Neutrophil (primary cell): ENCODE data around the gene PAXIP1.

ENCODE experiments used
- H3K27ac ChIP-seq: fragments of 200-600 bp; sonication (generic); 2 replicates; pipeline ENCODE4 v1.5.1; 2016; ENCODE audit warnings: mild to moderate bottlenecking, moderate library complexity
- H3K27me3 ChIP-seq: fragments of 200-600 bp; sonication (generic); 2 replicates; pipeline ENCODE4 v1.6.0; 2016; ENCODE audit warnings: mild to moderate bottlenecking
- H3K36me3 ChIP-seq: fragments of 200-600 bp; sonication (generic); 2 replicates; pipeline ENCODE4 v1.5.1; 2017
- H3K4me1 ChIP-seq, 2 experiments: fragments of 200-600 bp in 1 of 2; sonication (generic) in 1 of 2; 1 replicate in 1 of 2; 2 replicates in 1 of 2; pipeline versions ENCODE4 v1.5.1 to v1.6.1; 2013 to 2016; ENCODE audit warnings: low read depth in 1 of 2, low read length in 1 of 2, mild to moderate bottlenecking in 1 of 2, moderate library complexity in 1 of 2; ENCODE audit not compliant: control insufficient read depth in 1 of 2, insufficient read depth in 1 of 2
- H3K4me3 ChIP-seq, 2 experiments: fragments of 200-600 bp in 1 of 2; sonication (generic) in 1 of 2; 1 replicate in 1 of 2; 2 replicates in 1 of 2; pipeline ENCODE4 v1.5.1; 2013 to 2016; ENCODE audit warnings: low read depth in 1 of 2, low read length in 1 of 2, mild to moderate bottlenecking in 1 of 2, moderate library complexity in 1 of 2
- H3K9me3 ChIP-seq: fragments of 200-600 bp; sonication (generic); 2 replicates; pipeline ENCODE4 v1.5.1; 2016
- CTCF ChIP-seq: fragments of 200-600 bp; sonication (generic); IDR thresholded peaks from 2 replicates; pipeline ENCODE4 v1.5.1; 2016; ENCODE audit warnings: antibody characterized with exemption

PAXIP1 gene

GRCh38 chr7:154978017-154978416 is 24.9 kb downstream of the PAXIP1 start:
- H3K4me1 ChIP-seq: peaks cover 13 to 14% of the 10 kb centered on the region in 2 experiments
- no peak for TF ChIP-seq CTCF
- no peak overlapping the region for H3K27ac ChIP-seq
- peaks cover 5% of the 10 kb centered on the region for H3K36me3 ChIP-seq
- H3K9me3 ChIP-seq: no peaks in the 10 kb centered on the region
- H3K4me3 ChIP-seq: no peak overlapping the region
- H3K27me3 ChIP-seq: no peaks in the 10 kb centered on the region

GRCh38 chr7:154977250-154977649 is 25.7 kb downstream of the PAXIP1 start:
- Histone ChIP-seq H3K27ac (no peak overlapping the region), H3K27me3 (no peaks in the 10 kb centered on the region), H3K4me3 (no peak overlapping the region), H3K9me3 (no peaks in the 10 kb centered on the region), H3K36me3 (peaks cover 5% of the 10 kb centered on the region), H3K4me1 (peaks cover 13 to 14% of the 10 kb centered on the region in 2 experiments)
- no peak for TF ChIP-seq CTCF

- peaks cover 5% of the 10 kb centered on the region for H3K36me3 ChIP-seq
- H3K27me3 ChIP-seq: no peaks in the 10 kb centered on the region
- H3K27ac ChIP-seq: no peak overlapping the region
- TF ChIP-seq CTCF: no peak
- H3K9me3 ChIP-seq: no peaks in the 10 kb centered on the region
- H3K4me3 ChIP-seq: no peak overlapping the region
- peaks cover 13 to 14% of the 10 kb centered on the region in 2 experiments for H3K4me1 ChIP-seq
Measured at GRCh38 chr7:154976844-154977243, 26.1 kb downstream of the PAXIP1 start.

GRCh38 chr7:154975984-154976383 is 26.9 kb downstream of the PAXIP1 start:
- no peak for TF ChIP-seq CTCF
- Histone ChIP-seq H3K4me3 (peak overlapping the region; percentile 37 to 39), H3K27ac (peak overlapping the region; percentile 71), H3K9me3 (no peaks in the 10 kb centered on the region), H3K4me1 (peaks cover 13 to 14% of the 10 kb centered on the region in 2 experiments), H3K36me3 (peaks cover 10% of the 10 kb centered on the region), H3K27me3 (no peaks in the 10 kb centered on the region)

GRCh38 chr7:154973381-154973780 is 29.5 kb downstream of the PAXIP1 start:
- Histone ChIP-seq H3K27me3 (no peaks in the 10 kb centered on the region), H3K27ac (no peak overlapping the region), H3K9me3 (no peaks in the 10 kb centered on the region), H3K4me1 (peaks cover 13 to 14% of the 10 kb centered on the region in 2 experiments), H3K36me3 (peaks cover 15% of the 10 kb centered on the region), H3K4me3 (no peak overlapping the region)
- TF ChIP-seq CTCF: no peak
